Epidermal melanocyte (primary cell): ENCODE measurements around the gene ATP6V1C2.
"Not testable (repeated sequence)": the region's sequence is repeated elsewhere in the genome, so short reads cannot be mapped to it uniquely, and the experiment has no call there.

ENCODE experiments used
- DNase-seq: peaks from one replicate; pipeline ENCODE4 v3.0.0; 2011; ENCODE audit warnings: low spot score; ENCODE audit not compliant: insufficient read length

Gene ATP6V1C2

GRCh38 chr2:10768063-10768507 is 46.7 kb downstream of the ATP6V1C2 start:
- DNase-seq = no peak

- no peak for DNase-seq
Observed at GRCh38 chr2:10770956-10771750, 49.7 kb downstream of the ATP6V1C2 start.

GRCh38 chr2:10771786-10772185 is 50.4 kb downstream of the ATP6V1C2 start:
- DNase-seq = no peak

- no peak for DNase-seq
Observed at GRCh38 chr2:10772201-10772867, 50.9 kb downstream of the ATP6V1C2 start.

GRCh38 chr2:10772868-10773215 is 51.4 kb downstream of the ATP6V1C2 start:
- no peak for DNase-seq

- DNase-seq = no peak
Observed at GRCh38 chr2:10773821-10774341, 52.5 kb downstream of the ATP6V1C2 start.

- no peak for DNase-seq
Observed at GRCh38 chr2:10774394-10774793, 53.0 kb downstream of the ATP6V1C2 start.

- no peak for DNase-seq
Observed at GRCh38 chr2:10775021-10775780, 53.8 kb downstream of the ATP6V1C2 start.

- DNase-seq = no peak
Observed at GRCh38 chr2:10775831-10776230, 54.4 kb downstream of the ATP6V1C2 start.

GRCh38 chr2:10776231-10776977 is 55.0 kb downstream of the ATP6V1C2 start:
- DNase-seq = no peak

- DNase-seq = no peak
Observed at GRCh38 chr2:10777111-10777841, 55.8 kb downstream of the ATP6V1C2 start.

- no peak for DNase-seq
Observed at GRCh38 chr2:10777842-10778723, 56.7 kb downstream of the ATP6V1C2 start.

- no peak for DNase-seq
Observed at GRCh38 chr2:10778724-10779115, 57.3 kb downstream of the ATP6V1C2 start.

GRCh38 chr2:10779776-10780490 is 58.5 kb downstream of the ATP6V1C2 start:
- DNase-seq = no peak

- DNase-seq = no peak
Observed at GRCh38 chr2:10780491-10780820, 59.0 kb downstream of the ATP6V1C2 start.

GRCh38 chr2:10780821-10781220 is 59.4 kb downstream of the ATP6V1C2 start:
- DNase-seq = not testable (repeated sequence)

- DNase-seq = no peak
Observed at GRCh38 chr2:10781746-10782145, 60.3 kb downstream of the ATP6V1C2 start.

- no peak for DNase-seq
Observed at GRCh38 chr2:10783421-10783820, 62.0 kb downstream of the ATP6V1C2 start.

- DNase-seq = no peak
Observed at GRCh38 chr2:10784719-10785118, 63.3 kb downstream of the ATP6V1C2 start.
